SJSA1 (cell line): ENCODE results near the gene CUEDC2. TPM values are rescaled to one million over a fixed set of nuclear protein-coding genes. Genes with fewer than 3 reads are reported as not detected.

Experiments used
- DNase-seq, 2 experiments: peaks; one replicate each; pipeline ENCODE4 v3.0.0-alpha.2; 2015 to 2020; ENCODE audit warnings: low spot score in 2 of 2, low read depth in 1 of 2
- H3K27ac ChIP-seq: fragments of 250-450 bp; sonication (Bioruptor Pico); 2 replicates; pipeline ENCODE4 v1.5.1; 2020; ENCODE audit warnings: mild to moderate bottlenecking, moderate library complexity
- H3K27me3 ChIP-seq: fragments of 250-450 bp; sonication (Bioruptor Pico); replicated peaks from 2 replicates; pipeline ENCODE4 v1.5.1; 2020; ENCODE audit warnings: mild to moderate bottlenecking, moderate library complexity
- H3K36me3 ChIP-seq: fragments of 250-450 bp; sonication (Bioruptor Pico); 2 replicates; pipeline ENCODE4 v1.5.1; 2020; ENCODE audit warnings: mild to moderate bottlenecking
- H3K4me1 ChIP-seq: fragments of 250-450 bp; sonication (Bioruptor Pico); replicated peaks from 2 replicates; pipeline ENCODE4 v1.6.1; 2021; ENCODE audit warnings: mild to moderate bottlenecking
- H3K4me3 ChIP-seq: fragments of 250-450 bp; sonication (Bioruptor Pico); 2 replicates; pipeline ENCODE4 v1.5.1; 2020; ENCODE audit warnings: mild to moderate bottlenecking
- H3K9me3 ChIP-seq: fragments of 250-450 bp; sonication (Bioruptor Pico); replicated peaks from 2 replicates; pipeline ENCODE4 v1.5.1; 2020; ENCODE audit warnings: mild to moderate bottlenecking
- total RNA-seq: library from RNA; depleted of rRNA; stranded (reverse); fragments of >200 nt; shearing (Covaris generic); gene quantifications from 2 replicates; pipeline ENCODE4 v1.2.3, GENCODE V29; 2014

Gene CUEDC2
- total RNA-seq, 1 experiment from 2014 or later, result 57.9 TPM

DNA sequence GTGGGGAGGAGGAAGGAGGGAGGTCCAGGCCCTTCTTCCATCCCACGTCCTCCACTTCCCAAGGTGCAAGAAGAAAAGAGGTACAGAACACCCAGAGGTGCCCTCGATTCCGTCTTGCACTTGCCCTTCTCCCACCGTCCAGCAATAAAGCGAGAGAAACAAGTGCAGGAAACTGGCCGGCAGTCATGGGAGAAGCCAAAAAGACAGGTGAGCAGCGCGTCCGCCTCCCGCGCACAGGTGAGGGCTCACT, 17.7 kb upstream of the CUEDC2 start:
- H3K4me3 ChIP-seq, result peak overlapping the region; percentile 78
- H3K4me1 ChIP-seq, result peaks cover 41% of the 10 kb centered on the region
- DNase-seq, result no peak
- peaks cover 3% of the 10 kb centered on the region; the same call in 1 of the 2 replicates for H3K9me3 ChIP-seq
- peaks cover 3% of the 10 kb centered on the region; the same call in 1 of the 2 replicates for H3K36me3 ChIP-seq
- H3K27me3 ChIP-seq, result 0 out of 2 replicates have a peak, but pooled peaks cover 1% of the 10 kb centered on the region
- H3K27ac ChIP-seq, result no peak overlapping the region

GRCh38 chr10:102449321-102450123, 17.1 kb upstream of the CUEDC2 start:
- no peak for DNase-seq
- H3K27ac ChIP-seq, result no peak overlapping the region

DNA sequence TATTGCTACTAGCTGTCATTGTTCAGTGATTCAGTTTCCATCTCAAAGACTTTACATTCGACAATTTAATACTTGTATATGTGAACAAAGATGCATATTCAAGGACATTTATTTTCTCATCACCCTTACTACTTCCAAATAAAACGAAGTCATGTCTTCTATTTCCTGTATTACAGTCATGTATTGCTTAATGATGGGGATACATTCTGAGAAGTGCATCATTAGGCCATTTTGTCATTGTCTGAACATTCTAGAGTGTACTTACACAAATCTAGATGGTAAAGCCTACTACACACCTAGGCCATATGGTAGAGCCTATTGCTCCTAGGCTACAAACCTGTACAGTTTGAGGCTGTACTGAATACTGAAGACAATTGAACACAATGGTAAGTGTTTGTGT, 12.5 kb upstream of the CUEDC2 start:
- H3K27ac ChIP-seq, result no peak overlapping the region
- no peaks in the 10 kb centered on the region for H3K36me3 ChIP-seq
- no peaks in the 10 kb centered on the region for H3K9me3 ChIP-seq
- no peak overlapping the region for H3K4me3 ChIP-seq
- 0 out of 2 replicates have a peak, but pooled peaks cover 4% of the 10 kb centered on the region for H3K27me3 ChIP-seq
- H3K4me1 ChIP-seq, result peaks cover 4% of the 10 kb centered on the region
- DNase-seq, result no peak

More at GRCh38 chr10:102449321-102450123, 17.1 kb upstream of the CUEDC2 start:
- peaks cover 3% of the 10 kb centered on the region; the same call in 1 of the 2 replicates for H3K9me3 ChIP-seq
- peaks cover 3% of the 10 kb centered on the region; the same call in 1 of the 2 replicates for H3K36me3 ChIP-seq
- H3K4me3 ChIP-seq, result peak overlapping the region; percentile 78
- H3K4me1 ChIP-seq, result peaks cover 41% of the 10 kb centered on the region
- 0 out of 2 replicates have a peak, but pooled peaks cover 4% of the 10 kb centered on the region for H3K27me3 ChIP-seq

GRCh38 chr10:102438374-102438773, 6.0 kb upstream of the CUEDC2 start:
- Histone ChIP-seq H3K27me3 (no peaks in the 10 kb centered on the region), H3K27ac (no peak overlapping the region), H3K9me3 (no peaks in the 10 kb centered on the region), H3K4me3 (no peak overlapping the region), H3K36me3 (no peaks in the 10 kb centered on the region), H3K4me1 (no peaks in the 10 kb centered on the region)
- DNase-seq, result no peak

GRCh38 chr10:102437515-102437914, 5.1 kb upstream of the CUEDC2 start:
- Histone ChIP-seq H3K36me3 (no peaks in the 10 kb centered on the region), H3K27me3 (no peaks in the 10 kb centered on the region), H3K27ac (no peak overlapping the region), H3K9me3 (no peaks in the 10 kb centered on the region), H3K4me3 (no peak overlapping the region), H3K4me1 (peaks cover 3% of the 10 kb centered on the region; the same call in 1 of the 2 replicates)
- no peak for DNase-seq

DNA sequence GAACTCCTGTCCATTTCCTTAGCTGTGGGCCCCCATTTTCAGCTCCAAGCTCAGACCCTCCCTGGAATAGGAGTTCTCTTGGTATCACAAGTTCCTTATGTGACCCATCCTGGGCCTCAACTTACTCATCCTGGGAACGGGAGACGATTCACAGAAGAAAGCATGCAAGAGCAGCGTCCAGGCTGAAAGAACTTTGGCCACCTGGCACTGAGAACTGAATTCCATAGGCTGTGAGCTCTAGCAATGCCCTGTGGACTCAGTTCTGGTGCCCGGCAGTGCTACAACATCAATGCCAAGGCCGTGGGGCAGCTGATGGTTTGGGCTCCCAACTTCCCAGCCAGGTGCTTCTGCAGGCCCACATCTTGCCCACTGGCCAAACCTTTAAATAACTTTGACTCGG, 3.9 kb upstream of the CUEDC2 start:
- no peak for DNase-seq
- Histone ChIP-seq H3K4me1 (peaks cover 7% of the 10 kb centered on the region), H3K4me3 (no peak overlapping the region), H3K9me3 (no peaks in the 10 kb centered on the region), H3K27me3 (no peaks in the 10 kb centered on the region), H3K36me3 (peaks cover 3% of the 10 kb centered on the region; the same call in 1 of the 2 replicates), H3K27ac (no peak overlapping the region)

- no peaks in the 10 kb centered on the region for H3K27me3 ChIP-seq
- peaks cover 3% of the 10 kb centered on the region; the same call in 1 of the 2 replicates for H3K36me3 ChIP-seq
- H3K4me3 ChIP-seq, result no peak overlapping the region
- H3K4me1 ChIP-seq, result peaks cover 7% of the 10 kb centered on the region
- H3K27ac ChIP-seq, result no peak overlapping the region
- DNase-seq, result no peak
- no peaks in the 10 kb centered on the region for H3K9me3 ChIP-seq
Measured at GRCh38 chr10:102435529-102436233, 3.3 kb upstream of the CUEDC2 start.

GRCh38 chr10:102435133-102435497, 2.7 kb upstream of the CUEDC2 start:
- peaks cover 3% of the 10 kb centered on the region; the same call in 1 of the 2 replicates for H3K36me3 ChIP-seq
- H3K27me3 ChIP-seq, result no peaks in the 10 kb centered on the region
- no peak for DNase-seq
- no peak overlapping the region for H3K27ac ChIP-seq
- peaks cover 7% of the 10 kb centered on the region for H3K4me1 ChIP-seq
- H3K9me3 ChIP-seq, result no peaks in the 10 kb centered on the region
- no peak overlapping the region for H3K4me3 ChIP-seq

GRCh38 chr10:102434394-102435132, 2.2 kb upstream of the CUEDC2 start:
- H3K4me3 ChIP-seq, result no peak overlapping the region
- H3K27me3 ChIP-seq, result no peaks in the 10 kb centered on the region
- H3K27ac ChIP-seq, result no peak overlapping the region
- no peak for DNase-seq
- H3K36me3 ChIP-seq, result peaks cover 3% of the 10 kb centered on the region; the same call in 1 of the 2 replicates
- no peaks in the 10 kb centered on the region for H3K9me3 ChIP-seq
- peaks cover 7% of the 10 kb centered on the region for H3K4me1 ChIP-seq

DNA sequence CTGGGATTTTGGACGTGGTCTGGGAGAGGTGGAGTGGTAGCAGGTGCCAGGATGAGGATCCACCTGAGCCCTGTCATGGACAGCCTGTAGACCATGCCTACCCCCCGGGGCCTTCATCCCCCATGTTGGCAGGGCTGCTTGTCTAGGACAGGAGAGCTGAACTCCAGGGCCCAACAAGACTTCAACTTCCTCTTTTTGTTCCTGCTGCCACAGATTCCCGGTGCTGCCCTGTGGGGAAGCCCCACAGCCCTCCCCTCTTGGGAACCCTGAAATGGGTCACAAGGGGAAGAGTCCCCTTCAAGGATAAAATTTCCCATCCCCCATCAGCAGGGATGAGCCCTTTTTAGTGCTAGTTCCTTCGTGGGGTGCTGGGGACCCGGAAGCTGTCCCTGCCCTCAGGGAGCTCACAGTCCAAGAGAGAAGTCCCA, 1.3 kb upstream of the CUEDC2 start:
- no peaks in the 10 kb centered on the region for H3K9me3 ChIP-seq
- DNase-seq, result no peak
- no peak overlapping the region for H3K4me3 ChIP-seq

DNA sequence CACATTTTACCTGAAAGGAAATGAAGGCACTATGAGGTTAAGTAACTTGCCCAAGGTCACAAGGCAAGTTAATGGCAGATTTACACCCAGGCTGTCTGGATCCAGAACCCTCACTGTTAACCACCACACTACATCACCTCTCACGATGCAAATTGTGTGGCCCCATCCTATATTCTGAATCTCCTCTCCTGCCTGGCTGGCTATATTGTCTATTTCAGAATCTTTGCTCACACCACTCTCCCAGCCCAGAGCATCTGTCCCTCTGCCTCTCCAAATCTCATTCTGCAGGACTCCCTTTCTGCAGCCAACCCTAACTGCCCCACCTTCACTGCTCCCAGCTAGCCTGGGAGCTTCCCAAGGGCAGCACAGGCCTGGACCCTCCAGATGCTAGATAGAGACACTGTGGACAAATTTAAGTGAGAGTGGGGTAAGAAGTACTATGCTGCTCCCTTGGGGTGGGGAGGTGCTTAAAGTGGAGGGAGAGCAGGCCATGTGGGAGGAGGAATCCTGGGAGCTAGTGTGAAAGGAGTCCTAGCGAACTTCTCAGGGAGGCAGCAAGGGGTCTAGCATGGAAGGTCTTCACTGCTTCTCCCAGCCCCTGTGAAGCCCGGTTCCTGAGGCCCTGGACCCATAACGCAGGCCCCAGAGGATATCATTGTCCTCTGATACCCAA, 786 bp downstream of the CUEDC2 start:
- Histone ChIP-seq H3K4me3 (peak overlapping the region; percentile 67), H3K36me3 (peaks cover 3% of the 10 kb centered on the region; the same call in 1 of the 2 replicates), H3K27me3 (no peaks in the 10 kb centered on the region), H3K4me1 (peaks cover 7% of the 10 kb centered on the region), H3K27ac (peak overlapping the region; percentile 41; the same call in 1 of the 2 replicates), H3K9me3 (no peaks in the 10 kb centered on the region)
- DNase-seq, result no peak

More for the DNA sequence above, 1.3 kb upstream of the CUEDC2 start:
- H3K36me3 ChIP-seq, result peaks cover 3% of the 10 kb centered on the region; the same call in 1 of the 2 replicates
- H3K4me1 ChIP-seq, result peaks cover 7% of the 10 kb centered on the region
- H3K27me3 ChIP-seq, result no peaks in the 10 kb centered on the region
- no peak overlapping the region for H3K27ac ChIP-seq

- Histone ChIP-seq H3K36me3 (peaks cover 8% of the 10 kb centered on the region), H3K27ac (no peak overlapping the region), H3K27me3 (no peaks in the 10 kb centered on the region), H3K9me3 (no peaks in the 10 kb centered on the region), H3K4me3 (no peak overlapping the region), H3K4me1 (peaks cover 7% of the 10 kb centered on the region)
- DNase-seq, result no peak
Measured at GRCh38 chr10:102429468-102429867, 2.9 kb downstream of the CUEDC2 start.

GRCh38 chr10:102426803-102427287, 5.5 kb downstream of the CUEDC2 start:
- peaks cover 31% of the 10 kb centered on the region for H3K36me3 ChIP-seq
- peaks cover 14% of the 10 kb centered on the region for H3K4me1 ChIP-seq
- H3K9me3 ChIP-seq, result no peaks in the 10 kb centered on the region; the same call in 1 of the 2 replicates
- no peak overlapping the region for H3K4me3 ChIP-seq
- no peak overlapping the region for H3K27ac ChIP-seq
- DNase-seq, result no peak
- H3K27me3 ChIP-seq, result no peaks in the 10 kb centered on the region
